Body of pancreas (tissue), 4 donors: ENCODE results near the gene SFXN1. TPM values are rescaled to one million over a fixed set of nuclear protein-coding genes. Genes with fewer than 3 reads are reported as not detected.

Experiments
- ATAC-seq: fragments of 150-250 bp; one replicate; pipeline ENCODE4 v1.9.1; 2016
- DNase-seq, 4 donors: peaks; one replicate each; pipeline ENCODE4 v3.0.0-alpha.2; 2019
- H3K27ac ChIP-seq, 4 donors: fragments of 200-600 bp; sonication (generic); 1 replicate in 3 of 4; 2 replicates in 1 of 4; pipeline versions ENCODE4 v1.5.1 to v1.6.1; 2016 to 2019; ENCODE audit warnings: mild to moderate bottlenecking in 1 of 4, mixed read lengths in 1 of 4, moderate library complexity in 1 of 4
- H3K27me3 ChIP-seq, 2 donors: fragments of 200-600 bp; sonication (generic); one replicate each; pipeline ENCODE4 v1.6.0; 2016; ENCODE audit warnings: mild to moderate bottlenecking in 1 of 2
- H3K36me3 ChIP-seq, 2 donors: fragments of 200-600 bp; sonication (generic); replicated peaks in 1 of 2; 2 replicates each; pipeline ENCODE4 v1.5.1; 2016; ENCODE audit warnings: low read depth in 2 of 2; ENCODE audit not compliant: insufficient read depth in 1 of 2
- H3K4me1 ChIP-seq: fragments of 200-600 bp; sonication (generic); one replicate; pipeline ENCODE4 v1.6.0; 2016
- H3K4me3 ChIP-seq, 2 donors: fragments of 200-600 bp; sonication (generic); 1 replicate in 1 of 2; 2 replicates in 1 of 2; pipeline ENCODE4 v1.5.1; 2016 to 2019
- H3K9me3 ChIP-seq, 3 donors: fragments of 200-600 bp; sonication (generic); 1 replicate in 2 of 3; 2 replicates in 1 of 3; pipeline ENCODE4 v1.5.1; 2016
- POLR2A ChIP-seq, 3 donors: fragments of 450-650 bp; IDR thresholded peaks; one replicate each; pipeline ENCODE4 v1.6.1; 2016; ENCODE audit warnings: antibody characterized with exemption in 3 of 3, mild to moderate bottlenecking in 2 of 3
- WGBS, 2 donors: methylation state at CpG; one replicate each; pipeline ENCODE4 v1.1.5; 2017; 5-methylcytosine and 5-hydroxymethylcytosine counted together
- intact Hi-C: fragments of 100-400 bp; cut with DNase I; formaldehyde crosslinking; loops from one replicate; pipeline ENCODE4 v1.15.1; 2023
- total RNA-seq, 2 donors: library from RNA; depleted of rRNA; stranded (reverse); fragments of >200 nt; gene quantifications; one replicate each; pipeline ENCODE4 v1.1.0, GENCODE V29; 2016
- TF ChIP-seq, protein P1 (sequence below), 7 experiments: fragments of 450-650 bp in 4 of 7; fragments of 200-600 bp in 3 of 7; sonication (generic) in 3 of 7; IDR thresholded peaks; one replicate each; pipeline ENCODE4 v1.5.1; 2016 to 2019; ENCODE audit warnings: antibody characterized with exemption in 7 of 7

The SFXN1 gene
- total RNA-seq, 2 donors from 2014 or later: 11.7 to 29.3 TPM

DNA sequence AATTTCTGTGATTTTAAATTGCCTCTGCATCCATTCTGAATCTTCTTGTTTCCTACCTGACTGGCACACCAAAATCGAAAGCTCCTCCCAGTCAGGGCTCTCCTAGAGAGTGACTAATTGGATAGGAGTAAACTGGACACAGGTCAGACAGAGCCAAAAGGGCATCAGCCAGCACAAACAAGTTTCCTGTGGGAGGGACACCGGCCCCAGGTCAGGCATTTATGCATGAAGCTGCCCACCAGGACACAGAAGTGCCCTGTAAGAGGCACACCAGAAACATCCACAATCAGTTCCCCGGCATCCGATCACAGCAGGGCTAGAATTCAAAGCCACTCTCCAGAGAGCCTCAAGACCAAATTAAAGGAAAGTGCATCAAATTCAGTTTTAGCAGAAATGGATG, 78.4 kb downstream of the SFXN1 start:
- WGBS, 2 donors: 42 to 52% methylated on average over 4 of the region's 4 CpGs
- DNase-seq: no peak
- no peak overlapping the region for H3K4me3 ChIP-seq
- H3K9me3 ChIP-seq: no peaks in the 10 kb centered on the region
- H3K27me3 ChIP-seq: peaks cover 0 to 5% of the 10 kb centered on the region in 2 donors
- ATAC-seq: no peak
- TF ChIP-seq POLR2A (IDR thresholded peaks at IDR 0.05): no peak
- TF ChIP-seq, protein P1, sequence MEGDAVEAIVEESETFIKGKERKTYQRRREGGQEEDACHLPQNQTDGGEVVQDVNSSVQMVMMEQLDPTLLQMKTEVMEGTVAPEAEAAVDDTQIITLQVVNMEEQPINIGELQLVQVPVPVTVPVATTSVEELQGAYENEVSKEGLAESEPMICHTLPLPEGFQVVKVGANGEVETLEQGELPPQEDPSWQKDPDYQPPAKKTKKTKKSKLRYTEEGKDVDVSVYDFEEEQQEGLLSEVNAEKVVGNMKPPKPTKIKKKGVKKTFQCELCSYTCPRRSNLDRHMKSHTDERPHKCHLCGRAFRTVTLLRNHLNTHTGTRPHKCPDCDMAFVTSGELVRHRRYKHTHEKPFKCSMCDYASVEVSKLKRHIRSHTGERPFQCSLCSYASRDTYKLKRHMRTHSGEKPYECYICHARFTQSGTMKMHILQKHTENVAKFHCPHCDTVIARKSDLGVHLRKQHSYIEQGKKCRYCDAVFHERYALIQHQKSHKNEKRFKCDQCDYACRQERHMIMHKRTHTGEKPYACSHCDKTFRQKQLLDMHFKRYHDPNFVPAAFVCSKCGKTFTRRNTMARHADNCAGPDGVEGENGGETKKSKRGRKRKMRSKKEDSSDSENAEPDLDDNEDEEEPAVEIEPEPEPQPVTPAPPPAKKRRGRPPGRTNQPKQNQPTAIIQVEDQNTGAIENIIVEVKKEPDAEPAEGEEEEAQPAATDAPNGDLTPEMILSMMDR (IDR thresholded peaks at IDR 0.05): no peak
- no peaks in the 10 kb centered on the region for H3K4me1 ChIP-seq
- intact Hi-C loops: no loop called here
- no peak overlapping the region for H3K27ac ChIP-seq
- no peaks in the 10 kb centered on the region for H3K36me3 ChIP-seq

DNA sequence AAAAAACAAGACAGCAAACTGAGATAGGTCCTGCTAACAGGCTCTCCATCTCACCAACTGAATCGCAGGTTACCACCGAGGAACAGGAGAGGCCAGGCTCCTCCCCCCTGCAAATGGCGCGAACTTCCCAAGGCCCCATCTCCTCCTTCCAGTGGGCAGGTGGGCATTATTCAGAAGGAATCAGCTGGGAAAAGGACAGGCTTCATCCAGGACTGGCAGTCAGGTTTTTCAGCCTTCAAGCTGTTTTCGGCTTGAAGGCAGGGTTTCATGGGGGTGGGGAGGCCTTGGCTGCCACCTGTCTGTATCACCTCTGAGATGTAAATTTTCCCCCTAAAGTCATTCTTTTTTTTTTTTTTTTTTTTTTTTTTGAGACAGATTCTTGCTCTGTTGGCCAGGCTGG, 79.4 kb downstream of the SFXN1 start:
- intact Hi-C loops: no loop called here
- no peak for TF ChIP-seq POLR2A (IDR thresholded peaks at IDR 0.05)
- TF ChIP-seq, protein P1 (IDR thresholded peaks at IDR 0.05): no peak
- H3K36me3 ChIP-seq: no peaks in the 10 kb centered on the region
- no peak for DNase-seq
- no peaks in the 10 kb centered on the region for H3K9me3 ChIP-seq
- H3K4me1 ChIP-seq: no peaks in the 10 kb centered on the region
- peaks cover 0 to 5% of the 10 kb centered on the region in 2 donors for H3K27me3 ChIP-seq
- no peak overlapping the region for H3K27ac ChIP-seq
- ATAC-seq: no peak
- H3K4me3 ChIP-seq: no peak overlapping the region
- 52 to 68% methylated on average over 5 of the region's 5 CpGs for whole genome bisulfite sequencing, 2 donors

DNA sequence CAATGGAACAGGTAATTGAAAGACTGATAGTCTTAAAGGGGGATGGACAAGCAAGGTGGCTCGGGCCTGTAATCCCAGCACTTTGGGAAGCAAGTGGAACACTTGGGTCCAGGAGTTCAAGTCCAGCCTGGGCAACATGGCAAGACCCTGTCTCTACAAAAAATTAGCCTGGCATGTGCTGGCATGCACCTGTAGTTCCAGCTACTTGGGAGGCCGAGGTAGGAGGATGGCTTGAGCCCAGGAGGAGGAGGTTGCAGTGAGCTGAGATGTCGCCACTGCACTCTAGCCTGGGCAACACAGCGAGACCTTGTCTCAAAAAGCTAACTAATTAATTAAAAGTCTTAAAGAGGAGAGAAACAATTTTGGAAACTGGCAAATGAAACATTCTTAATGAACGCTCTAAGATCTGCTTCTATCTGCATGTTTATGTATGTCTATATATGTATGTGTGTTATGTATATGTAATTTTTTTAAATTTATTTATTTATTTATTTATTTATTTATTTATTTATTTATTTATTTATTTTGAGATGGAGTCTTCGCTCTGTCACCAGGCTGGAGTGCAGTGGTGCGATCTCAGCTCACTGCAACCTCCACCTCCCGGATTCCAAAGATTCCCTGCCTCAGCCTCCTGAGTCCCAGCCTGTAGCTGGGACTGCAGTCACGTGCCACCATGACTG, 80.6 kb downstream of the SFXN1 start:
- ATAC-seq: no peak
- no peak for DNase-seq
- Histone ChIP-seq H3K36me3 (no peaks in the 10 kb centered on the region), H3K4me1 (no peaks in the 10 kb centered on the region), H3K9me3 (no peaks in the 10 kb centered on the region), H3K27ac (no peak overlapping the region), H3K27me3 (peaks cover 0 to 5% of the 10 kb centered on the region in 2 donors), H3K4me3 (no peak overlapping the region)
- WGBS, 2 donors: 88 to 91% methylated on average over 9 of the region's 9 CpGs
- TF ChIP-seq, protein P1 (IDR thresholded peaks at IDR 0.05): no peak
- no peak for TF ChIP-seq POLR2A (IDR thresholded peaks at IDR 0.05)
- intact Hi-C loops: no loop called here

DNA sequence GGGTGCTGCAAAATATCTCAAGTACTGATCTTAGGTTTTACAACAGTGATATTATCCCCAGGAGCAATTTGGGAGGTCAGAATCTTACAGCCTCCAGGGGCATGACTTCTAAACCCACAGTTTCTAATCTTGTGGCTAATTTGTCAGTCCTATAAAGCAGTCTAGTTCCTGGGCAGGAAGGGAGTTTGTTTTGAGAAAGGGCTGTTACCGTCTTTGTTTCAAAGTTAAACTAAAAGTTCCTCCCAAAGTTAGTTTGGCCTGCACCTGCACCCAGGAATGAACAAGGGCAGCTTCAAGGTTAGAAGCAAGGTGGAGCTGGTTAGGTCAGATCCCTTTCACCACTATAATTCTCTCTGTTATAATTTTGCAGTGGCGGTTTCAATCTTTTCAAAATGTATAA, 81.7 kb downstream of the SFXN1 start:
- Histone ChIP-seq H3K27me3 (peaks cover 0 to 5% of the 10 kb centered on the region in 2 donors), H3K27ac (no peak overlapping the region), H3K36me3 (no peaks in the 10 kb centered on the region), H3K9me3 (no peaks in the 10 kb centered on the region), H3K4me1 (no peaks in the 10 kb centered on the region), H3K4me3 (no peak overlapping the region)
- ATAC-seq: no peak
- TF ChIP-seq, protein P1 (IDR thresholded peaks at IDR 0.05): no peak
- TF ChIP-seq POLR2A (IDR thresholded peaks at IDR 0.05): no peak
- intact Hi-C loops: no loop called here
- DNase-seq: no peak
- 51 to 55% methylated on average over 2 of the region's 2 CpGs for WGBS, 2 donors

DNA sequence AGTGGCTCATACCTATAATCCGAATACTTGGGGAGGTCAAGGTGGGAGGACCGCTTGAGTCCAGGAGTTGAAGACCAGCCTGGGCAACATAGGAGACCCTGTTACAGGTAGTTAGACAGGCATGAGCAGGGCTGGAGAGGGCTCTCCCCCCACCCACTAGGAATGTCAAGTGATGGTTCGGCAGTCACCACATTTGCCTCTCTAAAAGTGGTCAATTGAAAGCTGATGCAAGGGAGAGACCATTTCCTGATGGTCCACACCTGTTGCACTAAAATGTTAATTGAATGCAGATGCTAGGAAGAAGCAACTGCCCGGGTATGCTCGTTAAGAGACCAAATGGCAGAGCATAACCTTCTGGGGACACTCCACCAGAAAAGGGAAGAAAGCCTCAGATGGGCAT, 82.7 kb downstream of the SFXN1 start:
- no peak for TF ChIP-seq POLR2A (IDR thresholded peaks at IDR 0.05)
- TF ChIP-seq, protein P1 (IDR thresholded peaks at IDR 0.05): no peak
- H3K27me3 ChIP-seq: peaks cover 0 to 5% of the 10 kb centered on the region in 2 donors
- H3K9me3 ChIP-seq: no peaks in the 10 kb centered on the region
- no peaks in the 10 kb centered on the region for H3K4me1 ChIP-seq
- intact Hi-C loops: no loop called here
- no peak for ATAC-seq
- no peak overlapping the region for H3K27ac ChIP-seq
- H3K36me3 ChIP-seq: no peaks in the 10 kb centered on the region
- H3K4me3 ChIP-seq: no peak overlapping the region
- WGBS, 2 donors: 56 to 57% methylated on average over 5 of the region's 5 CpGs
- no peak for DNase-seq
